Endothelial cell of umbilical vein (primary cell): ENCODE measurements around the gene FER. TPM values are rescaled to one million over a fixed set of nuclear protein-coding genes. Genes with fewer than 3 reads are reported as not detected.

ENCODE experiments used
- BruUV-seq: library from RNA; stranded (reverse); fragments of 400-500 nt; replicated peaks from 2 replicates; lab custom pipeline; 2021; lab: Mats Ljungman, UMichigan
- CTCF ChIA-PET: fragments of 300-600, 350-600 bp; sonication (Branson Sonifier 250); formaldehyde crosslinking; loops from one replicate; lab custom pipeline; 2021; ENCODE audit warnings: antibody characterized with exemption, inconsistent platforms; lab: Charles Lee
- POLR2A ChIA-PET: fragments of 300-600, 350-600 bp; sonication (Branson Sonifier 250); formaldehyde crosslinking; loops from one replicate; lab custom pipeline; 2021; ENCODE audit warnings: antibody characterized with exemption, inconsistent platforms; lab: Charles Lee
- DNase-seq: peaks from one replicate; pipeline ENCODE4 v3.0.0-alpha.2; 2011; ENCODE audit warnings: low read depth, low spot score
- FAIRE-seq: peaks from 2 replicates; lab custom pipeline; 2011; peaks lifted over from hg19 to GRCh38; lab: Jason Lieb, UNC
- H2AFZ ChIP-seq: 2 replicates; pipeline ENCODE4 v1.6.0; 2012; ENCODE audit warnings: low read depth, low read length, control low read depth, inconsistent platforms
- H3K27ac ChIP-seq: 2 replicates; pipeline ENCODE4 v1.5.1; 2011; ENCODE audit warnings: low read depth, mild to moderate bottlenecking, control low read depth, low read length, moderate library complexity; ENCODE audit not compliant: insufficient read depth
- H3K27me3 ChIP-seq, 2 experiments: 2 replicates each; pipeline versions ENCODE4 v1.6.0 to v1.6.1; 2011; ENCODE audit warnings: low read length in 2 of 2, mixed read lengths in 1 of 2; ENCODE audit not compliant: control insufficient read depth in 2 of 2, insufficient read depth in 2 of 2
- H3K36me3 ChIP-seq, 2 experiments: 2 replicates in 1 of 2; 3 replicates in 1 of 2; pipeline ENCODE4 v1.5.1; 2011; ENCODE audit warnings: low read length in 2 of 2, mild to moderate bottlenecking in 1 of 2, moderate library complexity in 1 of 2; ENCODE audit not compliant: control insufficient read depth in 2 of 2, insufficient read depth in 2 of 2; ENCODE audit errors: extremely low read depth in 1 of 2
- H3K4me1 ChIP-seq: 3 replicates; pipeline ENCODE4 v1.5.1; 2011; ENCODE audit warnings: mild to moderate bottlenecking, low read length; ENCODE audit not compliant: control insufficient read depth, insufficient read depth; ENCODE audit errors: extremely low read depth
- H3K4me2 ChIP-seq: 2 replicates; pipeline ENCODE4 v1.6.1; 2011; ENCODE audit warnings: low read length, control low read depth, mixed read lengths; ENCODE audit not compliant: insufficient read depth
- H3K4me3 ChIP-seq, 3 experiments: fragments of 200-600 bp in 1 of 3; sonication (generic), shearing (Covaris generic) in 1 of 3; replicated peaks in 1 of 3; 2 replicates each; pipeline ENCODE4 v1.5.1; 2011 to 2016; ENCODE audit warnings: control low read depth in 3 of 3, low read length in 3 of 3, mild to moderate bottlenecking in 2 of 3, inconsistent platforms in 1 of 3, low read depth in 1 of 3, moderate library complexity in 1 of 3; ENCODE audit not compliant: insufficient read depth in 1 of 3
- H3K79me2 ChIP-seq: 2 replicates; pipeline ENCODE4 v1.6.0; 2012; ENCODE audit warnings: low read length, inconsistent platforms; ENCODE audit not compliant: control insufficient read depth, insufficient read depth
- H3K9ac ChIP-seq: replicated peaks from 2 replicates; pipeline ENCODE3; 2011; ENCODE audit warnings: low read length, control low read depth; ENCODE audit not compliant: insufficient read depth; ENCODE audit errors: extremely low read depth
- H3K9me1 ChIP-seq: replicated peaks from 3 replicates; pipeline ENCODE4 v1.6.0; 2011; ENCODE audit warnings: mild to moderate bottlenecking, low read length; ENCODE audit not compliant: control insufficient read depth, insufficient read depth; ENCODE audit errors: extremely low read depth
- H3K9me3 ChIP-seq: replicated peaks from 2 replicates; pipeline ENCODE4 v1.5.1; 2012; ENCODE audit warnings: low read length, inconsistent platforms; ENCODE audit not compliant: control insufficient read depth, insufficient read depth
- H4K20me1 ChIP-seq: replicated peaks from 2 replicates; pipeline ENCODE3; 2011; ENCODE audit warnings: mild to moderate bottlenecking, low read length; ENCODE audit not compliant: control insufficient read depth, insufficient read depth; ENCODE audit errors: extremely low read depth
- EZH2 ChIP-seq: IDR thresholded peaks from 2 replicates; pipeline ENCODE4 v1.6.1; 2012; ENCODE audit warnings: borderline replicate concordance, low read depth, mild to moderate bottlenecking, moderate library complexity, low read length, inconsistent platforms; ENCODE audit not compliant: severe bottlenecking
- FOS ChIP-seq: IDR thresholded peaks from 2 replicates; pipeline ENCODE4 v1.6.1; 2011; ENCODE audit warnings: mild to moderate bottlenecking, low read length, moderate library complexity, borderline replicate concordance; ENCODE audit not compliant: insufficient read depth
- GATA2 ChIP-seq: IDR thresholded peaks from 2 replicates; pipeline ENCODE4 v1.7.0; 2011; ENCODE audit warnings: low read depth, mild to moderate bottlenecking, moderate library complexity, mixed read lengths, low read length; ENCODE audit not compliant: insufficient read length, insufficient read depth
- JUN ChIP-seq: IDR thresholded peaks from 2 replicates; pipeline ENCODE4 v1.6.1; 2011; ENCODE audit warnings: borderline replicate concordance, low read depth; ENCODE audit not compliant: insufficient read length, insufficient read depth
- MYC ChIP-seq: IDR thresholded peaks from one replicate; pipeline ENCODE4 v1.6.1; 2011; ENCODE audit warnings: mild to moderate bottlenecking, low read depth, low read length
- POLR2A ChIP-seq: IDR thresholded peaks from 2 replicates; pipeline ENCODE4 v1.6.1; 2012; ENCODE audit warnings: low read depth, mild to moderate bottlenecking, control low read depth, low read length
- POLR2AphosphoS5 ChIP-seq: IDR thresholded peaks from 2 replicates; pipeline ENCODE4 v1.6.1; 2012; ENCODE audit warnings: low read depth, mild to moderate bottlenecking, control low read depth, low read length, moderate library complexity; ENCODE audit not compliant: insufficient read depth
- dilution Hi-C: fragments of 300-500 bp; cut with MboI; formaldehyde crosslinking; loops from one replicate; pipeline ENCODE4 v1.15.0; 2019; ENCODE audit warnings: low sequenced_read_pairs; ENCODE audit not compliant: extremely low pct_ligation_motif_present
- intact Hi-C: fragments of 100-400 bp; cut with micrococcal nuclease; formaldehyde crosslinking; loops from one replicate; pipeline ENCODE4 v1.10.0; 2022
- polyA plus RNA-seq, 4 experiments: library from polyadenylated mRNA; depleted of rRNA in 3 of 4; stranded (reverse) in 3 of 4; unstranded in 1 of 4; fragments of >200 nt; gene quantifications; 2 replicates each; pipeline versions ENCODE4 v1.2.1 to v1.2.3, GENCODE V29; 2011 to 2012; ENCODE audit warnings: missing spikeins in 1 of 4
- total RNA-seq: library from RNA; stranded (reverse); gene quantifications from 2 replicates; pipeline ENCODE4 v1.2.3, GENCODE V29; 2021
- TF ChIP-seq, protein P1 (sequence below): IDR thresholded peaks from 2 replicates; pipeline ENCODE4 v1.6.1; 2011; ENCODE audit not compliant: insufficient read depth, insufficient read length
- TF ChIP-seq, protein P2 (sequence below), 2 donors: IDR thresholded peaks; 1 replicate in 1 of 2; 2 replicates in 1 of 2; pipeline ENCODE4 v1.5.1; 2011; ENCODE audit warnings: low read length in 2 of 2, mild to moderate bottlenecking in 2 of 2, moderate library complexity in 2 of 2, control low read depth in 1 of 2, inconsistent platforms in 1 of 2, low read depth in 1 of 2; ENCODE audit not compliant: insufficient read depth in 1 of 2; ENCODE audit errors: extremely low read depth in 1 of 2

The FER gene
- total and polyA plus RNA-seq, 2 donors (not counting 3 experiments of a cell fraction or from before 2014, with no cell fraction given): 2.3 to 27.5 TPM

- ChIA-PET POLR2A (no interaction called here), CTCF (no interaction called here)
- H3K9me1 ChIP-seq: no peaks in the 10 kb centered on the region
- intact Hi-C loops (no loop called here), dilution Hi-C loops (no loop called here)
- no peaks in the 10 kb centered on the region for H3K4me1 ChIP-seq
- DNase-seq (no peak), FAIRE-seq (no peak)
- no peaks in the 10 kb centered on the region for H3K36me3 ChIP-seq
- no peak overlapping the region for H2AFZ ChIP-seq
- H3K79me2 ChIP-seq: no peaks in the 10 kb centered on the region
- H3K9me3 ChIP-seq: no peaks in the 10 kb centered on the region
- BruUV-seq: no TSS peak
- H3K27ac ChIP-seq: no peak overlapping the region
- H3K4me3 ChIP-seq: no peak overlapping the region
- TF ChIP-seq POLR2A (no peak), POLR2AphosphoS5 (no peak), GATA2 (no peak), JUN (no peak), FOS (no peak), EZH2 (no peak), MYC (no peak)
- TF ChIP-seq, protein P1, sequence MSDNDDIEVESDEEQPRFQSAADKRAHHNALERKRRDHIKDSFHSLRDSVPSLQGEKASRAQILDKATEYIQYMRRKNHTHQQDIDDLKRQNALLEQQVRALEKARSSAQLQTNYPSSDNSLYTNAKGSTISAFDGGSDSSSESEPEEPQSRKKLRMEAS: no peak
- TF ChIP-seq, protein P2, sequence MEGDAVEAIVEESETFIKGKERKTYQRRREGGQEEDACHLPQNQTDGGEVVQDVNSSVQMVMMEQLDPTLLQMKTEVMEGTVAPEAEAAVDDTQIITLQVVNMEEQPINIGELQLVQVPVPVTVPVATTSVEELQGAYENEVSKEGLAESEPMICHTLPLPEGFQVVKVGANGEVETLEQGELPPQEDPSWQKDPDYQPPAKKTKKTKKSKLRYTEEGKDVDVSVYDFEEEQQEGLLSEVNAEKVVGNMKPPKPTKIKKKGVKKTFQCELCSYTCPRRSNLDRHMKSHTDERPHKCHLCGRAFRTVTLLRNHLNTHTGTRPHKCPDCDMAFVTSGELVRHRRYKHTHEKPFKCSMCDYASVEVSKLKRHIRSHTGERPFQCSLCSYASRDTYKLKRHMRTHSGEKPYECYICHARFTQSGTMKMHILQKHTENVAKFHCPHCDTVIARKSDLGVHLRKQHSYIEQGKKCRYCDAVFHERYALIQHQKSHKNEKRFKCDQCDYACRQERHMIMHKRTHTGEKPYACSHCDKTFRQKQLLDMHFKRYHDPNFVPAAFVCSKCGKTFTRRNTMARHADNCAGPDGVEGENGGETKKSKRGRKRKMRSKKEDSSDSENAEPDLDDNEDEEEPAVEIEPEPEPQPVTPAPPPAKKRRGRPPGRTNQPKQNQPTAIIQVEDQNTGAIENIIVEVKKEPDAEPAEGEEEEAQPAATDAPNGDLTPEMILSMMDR (IDR thresholded peaks at IDR 0.05; ENCODE audit: extremely low read depth in 1 of 2, insufficient read depth in 1 of 2, low read depth in 1 of 2, low read length in 2 of 2): no peak
- H3K9ac ChIP-seq: no peak overlapping the region
- no peak overlapping the region for H3K4me2 ChIP-seq
- H4K20me1 ChIP-seq: no peaks in the 10 kb centered on the region
- no peaks in the 10 kb centered on the region for H3K27me3 ChIP-seq
Measured at GRCh38 chr5:108711898-108712297, 35.8 kb upstream of the FER start.
